Measurements from ENCODE around the gene PIM3. TPM values are rescaled to one million over a fixed set of nuclear protein-coding genes. Genes with fewer than 3 reads are reported as not detected.
A peak's percentile ranks its signal among the peaks of the same experiment; 100 is the strongest.

The PIM3 gene
- total RNA-seq, 1 donor from 2014 or later, result 18.6 TPM

- DNase-seq (ENCODE audit: extremely low spot score, unreplicated experiment), result no peak
- Mint-ChIP-seq H3K4me3 (ENCODE audit: unreplicated experiment) (no peak overlapping the region), H3K9me3 (ENCODE audit: unreplicated experiment) (no peaks in the 10 kb centered on the region), H3K4me1 (ENCODE audit: unreplicated experiment) (peaks cover 2% of the 10 kb centered on the region), H3K27ac (ENCODE audit: unreplicated experiment) (no peak overlapping the region), H3K36me3 (ENCODE audit: unreplicated experiment) (no peaks in the 10 kb centered on the region), H3K27me3 (ENCODE audit: unreplicated experiment) (peaks cover 9% of the 10 kb centered on the region)
- TF ChIP-seq CTCF (IDR thresholded peaks at IDR 0.05), result no peak
These were observed 37.6 kb downstream of the PIM3 start for GRCh38 chr22:49997932-49998717.

- DNase-seq (ENCODE audit: extremely low spot score, unreplicated experiment), result no peak
- peaks cover 12% of the 10 kb centered on the region for H3K27me3 Mint-ChIP-seq (ENCODE audit: unreplicated experiment)
- no peaks in the 10 kb centered on the region for H3K9me3 Mint-ChIP-seq (ENCODE audit: unreplicated experiment)
- no peak overlapping the region for H3K27ac Mint-ChIP-seq (ENCODE audit: unreplicated experiment)
- no peak overlapping the region for H3K4me3 Mint-ChIP-seq (ENCODE audit: unreplicated experiment)
- TF ChIP-seq CTCF (IDR thresholded peaks at IDR 0.05), result no peak
- H3K4me1 Mint-ChIP-seq (ENCODE audit: unreplicated experiment), result peaks cover 2% of the 10 kb centered on the region
- H3K36me3 Mint-ChIP-seq (ENCODE audit: unreplicated experiment), result no peaks in the 10 kb centered on the region
These were observed 38.1 kb downstream of the PIM3 start for GRCh38 chr22:49998718-49999062.

GRCh38 chr22:49999063-49999945 lies 38.7 kb downstream of the PIM3 start:
- Mint-ChIP-seq H3K9me3 (ENCODE audit: unreplicated experiment) (no peaks in the 10 kb centered on the region), H3K4me1 (ENCODE audit: unreplicated experiment) (peaks cover 2% of the 10 kb centered on the region), H3K27ac (ENCODE audit: unreplicated experiment) (no peak overlapping the region), H3K4me3 (ENCODE audit: unreplicated experiment) (no peak overlapping the region), H3K36me3 (ENCODE audit: unreplicated experiment) (no peaks in the 10 kb centered on the region), H3K27me3 (ENCODE audit: unreplicated experiment) (peaks cover 13% of the 10 kb centered on the region)
- no peak for TF ChIP-seq CTCF (IDR thresholded peaks at IDR 0.05)
- DNase-seq (ENCODE audit: extremely low spot score, unreplicated experiment), result no peak

- DNase-seq (ENCODE audit: extremely low spot score, unreplicated experiment), result peak; percentile 83
- Mint-ChIP-seq H3K9me3 (ENCODE audit: unreplicated experiment) (no peaks in the 10 kb centered on the region), H3K27me3 (ENCODE audit: unreplicated experiment) (peaks cover 18% of the 10 kb centered on the region), H3K27ac (ENCODE audit: unreplicated experiment) (no peak overlapping the region), H3K4me3 (ENCODE audit: unreplicated experiment) (no peak overlapping the region), H3K4me1 (ENCODE audit: unreplicated experiment) (peaks cover 2% of the 10 kb centered on the region), H3K36me3 (ENCODE audit: unreplicated experiment) (no peaks in the 10 kb centered on the region)
- TF ChIP-seq CTCF (IDR thresholded peaks at IDR 0.05), result no peak
These were observed 39.5 kb downstream of the PIM3 start for GRCh38 chr22:49999946-50000586.
